ENCODE data around the gene PDZD7. TPM values are rescaled to one million over a fixed set of nuclear protein-coding genes. Genes with fewer than 3 reads are reported as not detected.
"Not testable (repeated sequence)": the region's sequence is repeated elsewhere in the genome, so short reads cannot be mapped to it uniquely, and the experiment has no call there.

Gene PDZD7
- total RNA-seq, 6 experiments from 2014 or later = 1.1 to 1.9 (median 1.2) TPM

DNA sequence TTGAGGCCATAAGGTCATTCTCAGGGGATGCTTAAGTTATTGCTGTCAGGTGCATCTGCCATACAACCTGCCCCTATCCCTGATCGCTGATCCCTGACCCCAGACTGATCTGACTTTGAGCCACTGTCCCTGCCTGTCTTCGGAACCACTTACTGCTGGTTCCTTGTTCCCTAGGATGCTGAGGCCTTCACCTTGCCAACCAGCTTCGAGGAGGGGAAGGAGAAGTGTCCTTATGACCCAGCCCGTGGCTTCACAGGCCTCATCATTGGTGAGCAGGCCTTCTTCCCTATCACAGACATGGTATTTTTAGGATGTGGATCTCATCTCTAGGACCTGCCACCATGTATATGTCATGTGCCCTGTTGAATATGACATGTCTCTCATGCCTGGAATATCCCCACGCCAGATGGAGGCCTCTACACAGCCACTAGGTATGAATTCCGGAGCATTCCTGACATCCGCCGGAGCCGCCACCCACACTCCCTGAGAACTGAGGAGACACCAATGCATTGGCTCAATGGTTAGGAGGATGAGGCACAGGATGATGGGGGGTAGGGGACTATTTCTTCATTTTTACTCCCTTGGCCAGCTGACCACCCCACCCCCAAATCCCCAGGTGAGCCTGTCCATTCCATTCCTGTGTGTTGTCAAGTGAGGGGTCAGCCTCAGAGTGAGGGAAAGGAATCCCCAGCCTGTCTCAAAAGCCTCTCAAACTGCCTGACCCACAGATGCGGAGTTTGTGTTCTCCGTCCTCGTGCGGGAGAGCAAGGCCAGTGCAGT is 52.6 kb downstream of the PDZD7 start:
- Mint-ChIP-seq H3K9me3 (no peaks in the 10 kb centered on the region), H3K4me1 (ENCODE audit: low read depth) (no peaks in the 10 kb centered on the region), H3K27ac (no peak overlapping the region), H3K4me3 (no peak overlapping the region), H3K27me3 (ENCODE audit: insufficient read depth) (no peaks in the 10 kb centered on the region; the same call in 1 of the 2 replicates), H3K36me3 (ENCODE audit: low read depth) (no peaks in the 10 kb centered on the region)
- no peak for DNase-seq
- TF ChIP-seq, protein P1, sequence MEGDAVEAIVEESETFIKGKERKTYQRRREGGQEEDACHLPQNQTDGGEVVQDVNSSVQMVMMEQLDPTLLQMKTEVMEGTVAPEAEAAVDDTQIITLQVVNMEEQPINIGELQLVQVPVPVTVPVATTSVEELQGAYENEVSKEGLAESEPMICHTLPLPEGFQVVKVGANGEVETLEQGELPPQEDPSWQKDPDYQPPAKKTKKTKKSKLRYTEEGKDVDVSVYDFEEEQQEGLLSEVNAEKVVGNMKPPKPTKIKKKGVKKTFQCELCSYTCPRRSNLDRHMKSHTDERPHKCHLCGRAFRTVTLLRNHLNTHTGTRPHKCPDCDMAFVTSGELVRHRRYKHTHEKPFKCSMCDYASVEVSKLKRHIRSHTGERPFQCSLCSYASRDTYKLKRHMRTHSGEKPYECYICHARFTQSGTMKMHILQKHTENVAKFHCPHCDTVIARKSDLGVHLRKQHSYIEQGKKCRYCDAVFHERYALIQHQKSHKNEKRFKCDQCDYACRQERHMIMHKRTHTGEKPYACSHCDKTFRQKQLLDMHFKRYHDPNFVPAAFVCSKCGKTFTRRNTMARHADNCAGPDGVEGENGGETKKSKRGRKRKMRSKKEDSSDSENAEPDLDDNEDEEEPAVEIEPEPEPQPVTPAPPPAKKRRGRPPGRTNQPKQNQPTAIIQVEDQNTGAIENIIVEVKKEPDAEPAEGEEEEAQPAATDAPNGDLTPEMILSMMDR (IDR thresholded peaks at IDR 0.05) = no peak

- TF ChIP-seq, protein P1 (IDR thresholded peaks at IDR 0.05) = no peak
- DNase-seq = no peak
- Mint-ChIP-seq H3K4me1 (ENCODE audit: low read depth) (no peaks in the 10 kb centered on the region), H3K27ac (no peak overlapping the region), H3K9me3 (no peaks in the 10 kb centered on the region), H3K36me3 (ENCODE audit: low read depth) (no peaks in the 10 kb centered on the region), H3K4me3 (no peak overlapping the region), H3K27me3 (ENCODE audit: insufficient read depth) (no peaks in the 10 kb centered on the region; the same call in 1 of the 2 replicates)
These were observed 53.5 kb downstream of the PDZD7 start for GRCh38 chr10:100977436-100977835.

DNA sequence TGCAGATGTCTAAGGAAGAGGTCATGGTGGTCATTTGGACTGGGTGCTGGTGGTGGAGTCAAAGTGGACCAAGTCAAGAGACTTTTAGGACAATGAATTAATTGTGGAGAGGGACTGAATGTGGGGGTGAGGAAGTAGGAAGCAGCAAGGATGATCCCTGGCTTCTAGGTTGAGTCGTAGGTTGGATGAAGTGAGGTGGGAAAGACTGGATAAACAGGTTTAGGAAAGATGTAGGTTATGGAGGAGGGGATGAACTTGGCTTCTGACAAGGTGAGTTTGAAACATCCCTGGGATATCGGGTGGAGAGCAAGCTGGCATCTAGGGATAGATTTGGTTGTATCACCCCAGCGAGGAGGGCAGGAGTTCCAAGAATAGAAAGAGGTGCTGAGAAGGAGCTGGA is 54.0 kb downstream of the PDZD7 start:
- Mint-ChIP-seq H3K4me3 (no peak overlapping the region), H3K36me3 (ENCODE audit: low read depth) (no peaks in the 10 kb centered on the region)

DNA sequence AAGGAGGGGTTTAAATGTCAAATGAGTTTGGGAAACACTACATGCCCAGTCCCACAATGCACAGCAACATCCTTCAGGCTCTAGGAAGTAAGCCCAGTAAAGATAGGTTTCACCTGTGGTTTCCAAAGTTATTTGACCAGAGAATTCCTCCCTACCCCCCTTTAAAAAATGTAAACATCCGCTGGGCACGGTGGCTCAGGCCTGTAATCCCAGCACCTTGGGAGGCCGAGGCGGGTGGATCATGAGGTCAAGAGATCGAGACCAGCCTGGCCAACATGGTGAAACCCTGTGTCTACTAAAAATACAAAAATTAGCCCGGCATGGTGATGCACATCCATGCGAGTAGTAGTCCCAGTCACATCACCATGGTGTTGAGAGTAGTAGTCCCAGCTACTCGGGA is 55.5 kb downstream of the PDZD7 start:
- H3K9me3 Mint-ChIP-seq; H3K4me1 Mint-ChIP-seq (ENCODE audit: low read depth); DNase-seq; H3K4me3 Mint-ChIP-seq; H3K36me3 Mint-ChIP-seq (ENCODE audit: low read depth); H3K27me3 Mint-ChIP-seq (ENCODE audit: insufficient read depth); H3K27ac Mint-ChIP-seq: not testable (repeated sequence)

More for the DNA sequence above, 54.0 kb downstream of the PDZD7 start:
- TF ChIP-seq, protein P1 (IDR thresholded peaks at IDR 0.05) = no peak
- H3K4me1 Mint-ChIP-seq (ENCODE audit: low read depth) = no peaks in the 10 kb centered on the region
- no peak overlapping the region for H3K27ac Mint-ChIP-seq
- no peak for DNase-seq
- H3K27me3 Mint-ChIP-seq (ENCODE audit: insufficient read depth) = no peaks in the 10 kb centered on the region; the same call in 1 of the 2 replicates
- H3K9me3 Mint-ChIP-seq = no peaks in the 10 kb centered on the region

DNA sequence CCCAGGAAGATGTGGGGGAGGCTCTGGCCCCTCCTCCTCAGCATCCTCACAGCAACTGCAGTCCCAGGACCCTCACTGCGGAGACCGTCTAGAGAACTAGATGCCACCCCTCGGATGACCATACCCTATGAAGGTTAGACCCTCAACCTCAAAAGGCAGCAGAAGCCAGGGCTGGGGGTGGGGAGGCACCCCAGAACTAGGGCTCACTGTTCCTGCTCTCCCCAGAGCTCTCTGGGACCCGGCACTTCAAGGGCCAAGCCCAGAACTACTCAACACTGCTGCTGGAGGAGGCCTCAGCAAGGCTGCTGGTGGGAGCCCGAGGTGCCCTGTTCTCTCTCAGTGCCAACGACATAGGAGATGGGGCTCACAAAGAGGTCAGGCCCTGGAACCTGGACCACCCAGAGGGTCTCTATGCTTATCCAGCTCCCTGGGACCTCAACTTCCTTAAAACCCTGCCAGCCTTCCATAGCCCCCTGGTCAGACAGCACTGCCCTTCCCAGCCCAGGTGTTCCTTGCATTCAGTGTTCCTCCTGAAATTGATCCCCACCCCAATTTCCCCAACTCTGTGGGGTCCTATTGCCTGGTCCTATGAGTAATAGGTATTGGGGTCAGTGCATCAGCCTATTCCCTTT is 57.9 kb downstream of the PDZD7 start:
- DNase-seq = no peak
- Mint-ChIP-seq H3K27me3 (ENCODE audit: insufficient read depth) (no peaks in the 10 kb centered on the region; the same call in 1 of the 2 replicates), H3K27ac (no peak overlapping the region), H3K4me1 (ENCODE audit: low read depth) (peaks cover 9% of the 10 kb centered on the region), H3K4me3 (no peak overlapping the region), H3K9me3 (no peaks in the 10 kb centered on the region), H3K36me3 (ENCODE audit: low read depth) (no peaks in the 10 kb centered on the region)
- TF ChIP-seq, protein P1 (IDR thresholded peaks at IDR 0.05) = no peak
